Neural cell (in vitro differentiated cells): Measurements from ENCODE around the gene SNX13. TPM values are rescaled to one million over a fixed set of nuclear protein-coding genes. Genes with fewer than 3 reads are reported as not detected.

Experiments
- H2AFZ ChIP-seq: fragments of 200-600, 300-800 bp; sonication (generic), shearing (Covaris generic); 2 replicates; pipeline ENCODE4 v1.6.0; 2014; ENCODE audit warnings: low read depth, mild to moderate bottlenecking, antibody characterized with exemption, low read length, moderate library complexity
- H3F3A ChIP-seq: fragments of 200-600 bp; shearing (Covaris generic); 2 replicates; pipeline ENCODE4 v1.6.1; 2016; ENCODE audit warnings: mild to moderate bottlenecking, moderate library complexity, mixed read lengths, antibody characterized with exemption, low read length; ENCODE audit not compliant: insufficient read depth, poor library complexity, severe bottlenecking
- H3K27ac ChIP-seq: fragments of 200-600, 300-800 bp; sonication (generic), shearing (Covaris generic); 2 replicates; pipeline ENCODE4 v1.5.1; 2014; ENCODE audit warnings: mild to moderate bottlenecking, low read length, moderate library complexity
- H3K27me3 ChIP-seq: fragments of 300-800, 200-600 bp; sonication (generic), shearing (Covaris generic); 2 replicates; pipeline ENCODE4 v1.6.0; 2014; ENCODE audit warnings: mild to moderate bottlenecking, low read depth, low read length, moderate library complexity; ENCODE audit not compliant: insufficient read depth
- H3K36me3 ChIP-seq: fragments of 300-800, 200-600 bp; sonication (generic), shearing (Covaris generic); 2 replicates; pipeline ENCODE4 v1.5.1; 2014; ENCODE audit warnings: mild to moderate bottlenecking, antibody characterized with exemption, low read length, moderate library complexity; ENCODE audit not compliant: insufficient read depth
- H3K4me2 ChIP-seq: fragments of 300-800, 200-600 bp; sonication (generic), shearing (Covaris generic); 2 replicates; pipeline ENCODE4 v1.6.0; 2014; ENCODE audit warnings: mild to moderate bottlenecking, low read length
- H3K4me3 ChIP-seq: fragments of 300-800, 200-600 bp; sonication (generic), shearing (Covaris generic); 2 replicates; pipeline ENCODE4 v1.5.1; 2014; ENCODE audit warnings: mild to moderate bottlenecking, low read length, moderate library complexity
- H3K79me2 ChIP-seq: fragments of 200-600 bp; shearing (Covaris generic); replicated peaks from 2 replicates; pipeline ENCODE4 v1.6.0; 2014; ENCODE audit warnings: mild to moderate bottlenecking, low read length, moderate library complexity; ENCODE audit not compliant: insufficient read depth
- H3K9ac ChIP-seq: fragments of 300-800, 200-600 bp; sonication (generic), shearing (Covaris generic); 2 replicates; pipeline ENCODE4 v1.6.1; 2016; ENCODE audit warnings: mild to moderate bottlenecking, low read length, mixed read lengths
- H3K9me2 ChIP-seq: fragments of 200-600 bp; shearing (Covaris generic); 2 replicates; pipeline ENCODE4 v1.6.1; 2016; ENCODE audit warnings: mild to moderate bottlenecking, low read length, mixed read lengths; ENCODE audit not compliant: insufficient read depth
- H3K9me3 ChIP-seq: fragments of 200-600, 300-800 bp; sonication (generic), shearing (Covaris generic); 2 replicates; pipeline ENCODE4 v1.6.1; 2016; ENCODE audit warnings: mild to moderate bottlenecking, mixed run types, low read length, moderate library complexity, mixed read lengths
- H4K20me1 ChIP-seq: fragments of 200-600 bp; shearing (Covaris generic); 2 replicates; pipeline ENCODE4 v1.6.1; 2016; ENCODE audit warnings: mild to moderate bottlenecking, mixed run types; ENCODE audit not compliant: insufficient read depth
- CTCF ChIP-seq: fragments of 450-650 bp; IDR thresholded peaks from 2 replicates; pipeline ENCODE4 v1.5.1; 2014; ENCODE audit warnings: antibody characterized with exemption, mild to moderate bottlenecking, moderate library complexity; ENCODE audit not compliant: poor library complexity, severe bottlenecking
- EP300 ChIP-seq: fragments of 450-650 bp; conservative IDR thresholded peaks from 2 replicates; pipeline ENCODE4 v1.6.1; 2014; ENCODE audit warnings: antibody characterized with exemption, mild to moderate bottlenecking, moderate library complexity; ENCODE audit not compliant: poor library complexity, severe bottlenecking
- EZH2 ChIP-seq: fragments of 200-600, 300-800 bp; shearing (Covaris generic), sonication (generic); IDR thresholded peaks from 2 replicates; pipeline ENCODE4 v1.6.1; 2014; ENCODE audit warnings: antibody characterized with exemption, low read length, borderline replicate concordance, mild to moderate bottlenecking; ENCODE audit not compliant: insufficient read depth, poor library complexity, severe bottlenecking
- MXI1 ChIP-seq: fragments of 450-650 bp; conservative IDR thresholded peaks from 2 replicates; pipeline ENCODE4 v1.6.1; 2014; ENCODE audit warnings: antibody characterized with exemption, mild to moderate bottlenecking; ENCODE audit not compliant: poor library complexity, severe bottlenecking
- POLR2AphosphoS5 ChIP-seq: IDR thresholded peaks from 2 replicates; pipeline ENCODE4 v1.6.1; 2012
- RAD21 ChIP-seq: fragments of 450-650 bp; conservative IDR thresholded peaks from 2 replicates; pipeline ENCODE4 v1.6.1; 2014; ENCODE audit warnings: antibody characterized with exemption, mild to moderate bottlenecking, moderate library complexity
- REST ChIP-seq: IDR thresholded peaks from 2 replicates; pipeline ENCODE4 v1.6.1; 2012; ENCODE audit warnings: borderline replicate concordance
- SMC3 ChIP-seq: fragments of 450-650 bp; conservative IDR thresholded peaks from 2 replicates; pipeline ENCODE4 v1.6.1; 2014; ENCODE audit warnings: antibody characterized with exemption, mild to moderate bottlenecking, moderate library complexity; ENCODE audit not compliant: poor library complexity
- TAF1 ChIP-seq: IDR thresholded peaks from 2 replicates; pipeline ENCODE4 v1.6.1; 2012; ENCODE audit warnings: low read depth
- polyA plus RNA-seq: library from polyadenylated mRNA; depleted of rRNA; stranded (reverse); fragments of >200 nt; gene quantifications from 2 replicates; pipeline ENCODE4 v1.2.3, GENCODE V29; 2014

SNX13 gene
- polyA plus RNA-seq, 1 donor from 2014 or later = 50.6 TPM

DNA sequence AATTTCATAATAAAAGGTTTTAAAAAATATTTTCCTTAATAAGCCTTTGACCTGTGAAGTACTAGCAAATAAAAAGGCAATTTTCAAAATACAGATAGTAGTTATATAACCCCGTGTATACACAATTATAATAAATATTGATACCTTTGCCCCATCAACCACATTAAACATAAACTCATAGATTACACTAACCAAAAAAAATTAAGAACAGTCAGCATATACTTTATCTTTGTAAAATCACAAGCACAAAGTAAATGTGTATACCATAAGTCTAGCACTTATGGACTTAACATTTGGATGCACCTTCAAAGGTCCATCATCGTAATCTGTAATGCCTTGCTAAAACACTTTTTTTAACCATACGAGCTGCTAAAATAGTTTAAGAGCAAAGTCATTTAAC, 123.4 kb downstream of the SNX13 start:
- H3K9me3 ChIP-seq = no peaks in the 10 kb centered on the region
- H3K4me3 ChIP-seq = no peak overlapping the region
- no peaks in the 10 kb centered on the region for H3K9me2 ChIP-seq
- no peak overlapping the region for H3K9ac ChIP-seq
- no peak overlapping the region for H3K27ac ChIP-seq
- no peak overlapping the region for H3K4me2 ChIP-seq
- H3K36me3 ChIP-seq = peaks cover 4% of the 10 kb centered on the region
- no peak overlapping the region for H2AFZ ChIP-seq
- TF ChIP-seq RAD21 = no peak
- no peak for TF ChIP-seq POLR2AphosphoS5
- TF ChIP-seq EZH2 = no peak
- TF ChIP-seq REST = no peak
- no peak for TF ChIP-seq MXI1
- TF ChIP-seq EP300 = no peak
- no peak for TF ChIP-seq TAF1
- TF ChIP-seq SMC3 = no peak
- no peak for TF ChIP-seq CTCF
- H4K20me1 ChIP-seq = no peaks in the 10 kb centered on the region
- no peaks in the 10 kb centered on the region for H3K27me3 ChIP-seq
- no peaks in the 10 kb centered on the region for H3F3A ChIP-seq
- H3K79me2 ChIP-seq = no peaks in the 10 kb centered on the region

DNA sequence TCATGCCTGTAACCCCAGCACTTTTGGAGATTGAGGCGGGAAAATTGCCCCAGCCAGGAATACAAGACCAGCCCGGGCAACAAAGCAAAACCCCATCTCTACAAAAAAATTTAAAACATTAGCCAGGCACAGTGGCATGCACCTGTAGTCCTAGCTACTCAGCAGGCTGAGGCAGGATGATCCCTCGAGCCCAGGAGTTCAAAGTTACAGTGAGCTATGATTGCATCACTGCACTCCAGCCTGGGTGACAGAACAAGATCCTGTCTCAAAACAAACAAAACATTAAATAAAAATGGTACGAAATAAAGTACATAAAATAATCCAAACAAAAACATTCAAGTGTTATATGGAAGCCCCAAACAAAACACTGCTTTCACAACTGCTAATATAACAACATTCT, 125.0 kb downstream of the SNX13 start:
- no peak overlapping the region for H3K9ac ChIP-seq
- H2AFZ ChIP-seq = no peak overlapping the region
- no peaks in the 10 kb centered on the region for H3F3A ChIP-seq
- no peak overlapping the region for H3K27ac ChIP-seq
- H3K9me3 ChIP-seq = no peaks in the 10 kb centered on the region
- no peaks in the 10 kb centered on the region for H3K79me2 ChIP-seq
- H3K4me3 ChIP-seq = no peak overlapping the region
- no peak for TF ChIP-seq POLR2AphosphoS5
- TF ChIP-seq EZH2 = no peak
- no peak for TF ChIP-seq RAD21
- TF ChIP-seq MXI1 = no peak
- TF ChIP-seq SMC3 = no peak
- TF ChIP-seq EP300 = no peak
- no peak for TF ChIP-seq CTCF
- TF ChIP-seq TAF1 = no peak
- TF ChIP-seq REST = no peak
- no peaks in the 10 kb centered on the region for H4K20me1 ChIP-seq
- H3K9me2 ChIP-seq = no peaks in the 10 kb centered on the region
- no peak overlapping the region for H3K4me2 ChIP-seq
- no peaks in the 10 kb centered on the region for H3K27me3 ChIP-seq
- peaks cover 4% of the 10 kb centered on the region for H3K36me3 ChIP-seq
